Activated naive CD4-positive, alpha-beta T cell treated with anti-CD3 and anti-CD28 coated beads, Interleukin-2, amount 10 ng/mL, durations not matched to agents 7 days and 5 days (primary cell): ENCODE data around the gene SMARCD1.

Experiments
- CTCF ChIA-PET: fragments of 350-600 bp; sonication (Branson Sonifier 250); formaldehyde crosslinking; loops from one replicate; lab custom pipeline; 2021; ENCODE audit warnings: antibody characterized with exemption; lab: Charles Lee
- DNase-seq: peaks from one replicate; pipeline ENCODE4 v3.0.0-alpha.2; 2020
- H3K27ac Mint-ChIP-seq: one replicate; pipeline ENCODE4 v1.8.0; 2021; ENCODE audit warnings: mild to moderate bottlenecking, moderate library complexity, mixed read lengths
- H3K27me3 Mint-ChIP-seq: one replicate; pipeline ENCODE4 v1.8.0; 2021; ENCODE audit warnings: mild to moderate bottlenecking, mixed read lengths
- H3K36me3 Mint-ChIP-seq: one replicate; pipeline ENCODE4 v1.8.0; 2021; ENCODE audit warnings: mixed read lengths
- H3K4me1 Mint-ChIP-seq: one replicate; pipeline ENCODE4 v1.8.0; 2021; ENCODE audit warnings: mixed read lengths
- H3K4me3 Mint-ChIP-seq: one replicate; pipeline ENCODE4 v1.8.0; 2021; ENCODE audit warnings: mild to moderate bottlenecking, moderate library complexity, mixed read lengths
- H3K9me3 Mint-ChIP-seq: one replicate; pipeline ENCODE4 v1.8.0; 2021; ENCODE audit warnings: mixed read lengths

SMARCD1 gene

GRCh38 chr12:50060120-50060468, 25.0 kb upstream of the SMARCD1 start:
- H3K27ac Mint-ChIP-seq, result peak overlapping the region; percentile 78
- peaks cover 78% of the 10 kb centered on the region for H3K27me3 Mint-ChIP-seq

GRCh38 chr12:50061171-50061570, 24.0 kb upstream of the SMARCD1 start:
- H3K4me3 Mint-ChIP-seq, result no peak overlapping the region
- peaks cover 38% of the 10 kb centered on the region for H3K4me1 Mint-ChIP-seq
- DNase-seq, result no peak
- CTCF ChIA-PET, result interaction anchor here (1.1 to 4.7 kb wide), 4 partner anchors 9 to 94 kb away, joined by 3 to 50 read pairs (median 20); no protein-coding TSS in a partner anchor
- H3K27me3 Mint-ChIP-seq, result peaks cover 70% of the 10 kb centered on the region
- no peaks in the 10 kb centered on the region for H3K36me3 Mint-ChIP-seq
- H3K9me3 Mint-ChIP-seq, result no peaks in the 10 kb centered on the region
- H3K27ac Mint-ChIP-seq, result no peak overlapping the region

More at GRCh38 chr12:50060120-50060468, 25.0 kb upstream of the SMARCD1 start:
- H3K9me3 Mint-ChIP-seq, result no peaks in the 10 kb centered on the region
- no peak for DNase-seq
- H3K4me1 Mint-ChIP-seq, result peaks cover 45% of the 10 kb centered on the region
- CTCF ChIA-PET, result interaction anchor here (1.4 to 4.7 kb wide), 7 partner anchors 10 to 93 kb away, joined by 3 to 50 read pairs (median 3); no protein-coding TSS in a partner anchor
- H3K36me3 Mint-ChIP-seq, result no peaks in the 10 kb centered on the region
- H3K4me3 Mint-ChIP-seq, result no peak overlapping the region

- Mint-ChIP-seq H3K36me3 (no peaks in the 10 kb centered on the region), H3K27me3 (peaks cover 61% of the 10 kb centered on the region), H3K27ac (no peak overlapping the region), H3K4me1 (peaks cover 31% of the 10 kb centered on the region), H3K9me3 (no peaks in the 10 kb centered on the region), H3K4me3 (no peak overlapping the region)
- CTCF ChIA-PET, result interaction anchor here (1.0 to 4.7 kb wide), 7 partner anchors 8 to 94 kb away, joined by 3 to 50 read pairs (median 4); no protein-coding TSS in a partner anchor
- DNase-seq, result no peak
Observed at GRCh38 chr12:50061946-50062686, 23.0 kb upstream of the SMARCD1 start.

GRCh38 chr12:50062728-50063460, 22.2 kb upstream of the SMARCD1 start:
- DNase-seq, result no peak
- H3K36me3 Mint-ChIP-seq, result no peaks in the 10 kb centered on the region
- H3K4me1 Mint-ChIP-seq, result peaks cover 30% of the 10 kb centered on the region
- CTCF ChIA-PET, result interaction anchor here (1.0 to 1.7 kb wide), 5 partner anchors 8 to 94 kb away, joined by 3 to 6 read pairs (median 3); no protein-coding TSS in a partner anchor
- peaks cover 57% of the 10 kb centered on the region for H3K27me3 Mint-ChIP-seq
- no peak overlapping the region for H3K4me3 Mint-ChIP-seq
- no peaks in the 10 kb centered on the region for H3K9me3 Mint-ChIP-seq
- no peak overlapping the region for H3K27ac Mint-ChIP-seq

- Mint-ChIP-seq H3K36me3 (no peaks in the 10 kb centered on the region), H3K4me3 (no peak overlapping the region), H3K27ac (no peak overlapping the region), H3K27me3 (peaks cover 41% of the 10 kb centered on the region), H3K9me3 (no peaks in the 10 kb centered on the region), H3K4me1 (peaks cover 17% of the 10 kb centered on the region)
- DNase-seq, result no peak
- CTCF ChIA-PET, result interaction anchor here (0.9 to 13.7 kb wide), 7 partner anchors 9 to 120 kb away, joined by 3 to 232 read pairs (median 10); partner anchors contain the start of gene SMARCD1
Observed at GRCh38 chr12:50065726-50066310, 19.3 kb upstream of the SMARCD1 start.

GRCh38 chr12:50066402-50066801, 18.7 kb upstream of the SMARCD1 start:
- Mint-ChIP-seq H3K9me3 (no peaks in the 10 kb centered on the region), H3K27me3 (peaks cover 40% of the 10 kb centered on the region), H3K27ac (no peak overlapping the region), H3K36me3 (no peaks in the 10 kb centered on the region), H3K4me1 (peaks cover 12% of the 10 kb centered on the region), H3K4me3 (no peak overlapping the region)
- CTCF ChIA-PET, result interaction anchor here (0.9 to 13.7 kb wide), 9 partner anchors 8 to 121 kb away, joined by 3 to 232 read pairs (median 5); partner anchors contain the start of gene SMARCD1
- no peak for DNase-seq

GRCh38 chr12:50069069-50069468, 16.1 kb upstream of the SMARCD1 start:
- peaks cover 23% of the 10 kb centered on the region for H3K27me3 Mint-ChIP-seq
- no peaks in the 10 kb centered on the region for H3K36me3 Mint-ChIP-seq
- H3K27ac Mint-ChIP-seq, result no peak overlapping the region
- H3K9me3 Mint-ChIP-seq, result no peaks in the 10 kb centered on the region
- peaks cover 7% of the 10 kb centered on the region for H3K4me1 Mint-ChIP-seq
- DNase-seq, result no peak
- CTCF ChIA-PET, result interaction anchor here (0.6 to 13.7 kb wide), 13 partner anchors 9 to 174 kb away, joined by 3 to 232 read pairs (median 5); partner anchors contain the start of genes ASIC1 and COX14
- no peak overlapping the region for H3K4me3 Mint-ChIP-seq

GRCh38 chr12:50069539-50069938, 15.6 kb upstream of the SMARCD1 start:
- CTCF ChIA-PET, result interaction anchor here (0.6 to 13.7 kb wide), 16 partner anchors 10 to 202 kb away, joined by 3 to 232 read pairs (median 6); partner anchors contain the start of gene ASIC1
- H3K27ac Mint-ChIP-seq, result no peak overlapping the region
- no peak for DNase-seq
- H3K27me3 Mint-ChIP-seq, result peaks cover 19% of the 10 kb centered on the region
- H3K4me1 Mint-ChIP-seq, result peaks cover 7% of the 10 kb centered on the region
- no peak overlapping the region for H3K4me3 Mint-ChIP-seq
- no peaks in the 10 kb centered on the region for H3K36me3 Mint-ChIP-seq
- no peaks in the 10 kb centered on the region for H3K9me3 Mint-ChIP-seq

- Mint-ChIP-seq H3K36me3 (no peaks in the 10 kb centered on the region), H3K4me3 (no peak overlapping the region), H3K27ac (no peak overlapping the region), H3K9me3 (no peaks in the 10 kb centered on the region), H3K4me1 (peaks cover 7% of the 10 kb centered on the region), H3K27me3 (peaks cover 24% of the 10 kb centered on the region)
- CTCF ChIA-PET, result interaction anchor here (0.5 to 13.7 kb wide), 31 partner anchors 8 to 1267 kb away, joined by 3 to 232 read pairs (median 5); partner anchors contain the start of genes ASIC1, GPD1, RACGAP1 and SMARCD1
- DNase-seq, result peak; percentile 80
Observed at GRCh38 chr12:50070314-50071060, 14.7 kb upstream of the SMARCD1 start.

- no peaks in the 10 kb centered on the region for H3K9me3 Mint-ChIP-seq
- H3K36me3 Mint-ChIP-seq, result no peaks in the 10 kb centered on the region
- peaks cover 7% of the 10 kb centered on the region for H3K4me1 Mint-ChIP-seq
- H3K4me3 Mint-ChIP-seq, result no peak overlapping the region
- H3K27ac Mint-ChIP-seq, result no peak overlapping the region
- DNase-seq, result no peak
- CTCF ChIA-PET, result interaction anchor here (1.1 to 13.7 kb wide), 7 partner anchors 13 to 105 kb away, joined by 3 to 232 read pairs (median 13); partner anchors contain the start of gene ASIC1
- H3K27me3 Mint-ChIP-seq, result peaks cover 31% of the 10 kb centered on the region
Observed at GRCh38 chr12:50072198-50072907, 12.8 kb upstream of the SMARCD1 start.

GRCh38 chr12:50073206-50073605, 11.9 kb upstream of the SMARCD1 start:
- CTCF ChIA-PET, result interaction anchor here (1.1 to 13.7 kb wide), 5 partner anchors 12 to 106 kb away, joined by 3 to 232 read pairs (median 9); partner anchors contain the start of gene SMARCD1
- H3K4me3 Mint-ChIP-seq, result no peak overlapping the region
- no peaks in the 10 kb centered on the region for H3K36me3 Mint-ChIP-seq
- peaks cover 7% of the 10 kb centered on the region for H3K4me1 Mint-ChIP-seq
- no peak for DNase-seq
- no peak overlapping the region for H3K27ac Mint-ChIP-seq
- H3K9me3 Mint-ChIP-seq, result no peaks in the 10 kb centered on the region
- H3K27me3 Mint-ChIP-seq, result peaks cover 38% of the 10 kb centered on the region

GRCh38 chr12:50073712-50074111, 11.4 kb upstream of the SMARCD1 start:
- Mint-ChIP-seq H3K9me3 (no peaks in the 10 kb centered on the region), H3K27ac (no peak overlapping the region), H3K27me3 (peaks cover 41% of the 10 kb centered on the region), H3K36me3 (no peaks in the 10 kb centered on the region), H3K4me1 (peaks cover 7% of the 10 kb centered on the region), H3K4me3 (no peak overlapping the region)
- CTCF ChIA-PET, result interaction anchor here (0.9 to 13.7 kb wide), 6 partner anchors 8 to 106 kb away, joined by 3 to 232 read pairs (median 6); partner anchors contain the start of gene SMARCD1
- DNase-seq, result no peak
